HG03103 (cell line): ENCODE data around the gene ANK3.
"Not testable (repeated sequence)": the region's sequence is repeated elsewhere in the genome, so short reads cannot be mapped to it uniquely, and the experiment has no call there.

Experiments
- ATAC-seq: cut with Tn5 transposase; IDR thresholded peaks from one replicate; pipeline ENCODE4 v1.9.1; 2021; ENCODE audit warnings: low read depth; ENCODE audit not compliant: unreplicated experiment

ANK3 gene

DNA sequence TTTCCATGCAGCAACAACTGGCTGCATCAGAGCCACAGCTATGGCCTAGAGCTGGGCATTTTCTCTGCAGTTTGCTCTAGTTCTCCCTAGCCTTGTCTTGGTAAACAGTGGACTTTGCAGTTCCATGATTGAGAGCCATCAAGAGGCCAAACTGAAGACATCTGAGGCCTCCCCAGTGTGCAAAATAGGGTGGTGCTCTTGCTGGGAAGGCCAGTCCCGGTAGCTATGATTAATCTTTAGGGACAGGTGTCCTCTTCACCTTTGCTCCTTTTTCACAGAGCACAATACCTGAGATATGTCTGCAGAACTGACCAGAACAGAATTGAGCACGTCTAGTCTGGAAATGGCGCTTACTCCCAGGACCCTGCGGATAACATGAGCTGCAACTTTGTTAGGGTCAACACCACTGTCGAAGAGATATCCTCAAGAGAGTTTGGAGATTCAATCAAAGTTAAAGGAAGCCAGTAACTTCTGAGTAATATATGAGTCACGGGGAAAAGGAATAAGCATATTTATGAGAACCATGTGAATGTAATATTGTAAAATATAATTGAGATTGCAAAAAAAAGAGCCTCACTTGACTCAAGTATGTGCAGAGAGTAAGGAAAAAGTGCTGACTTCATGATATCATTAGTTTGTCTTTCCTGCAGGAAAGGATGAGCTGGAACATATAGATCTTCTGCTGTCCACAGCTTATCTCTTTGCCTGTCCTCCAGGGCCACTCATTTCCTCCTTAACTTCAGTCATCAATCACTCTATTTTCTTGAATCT is 76.7 kb downstream of the ANK3 start:
- ATAC-seq: no peak

DNA sequence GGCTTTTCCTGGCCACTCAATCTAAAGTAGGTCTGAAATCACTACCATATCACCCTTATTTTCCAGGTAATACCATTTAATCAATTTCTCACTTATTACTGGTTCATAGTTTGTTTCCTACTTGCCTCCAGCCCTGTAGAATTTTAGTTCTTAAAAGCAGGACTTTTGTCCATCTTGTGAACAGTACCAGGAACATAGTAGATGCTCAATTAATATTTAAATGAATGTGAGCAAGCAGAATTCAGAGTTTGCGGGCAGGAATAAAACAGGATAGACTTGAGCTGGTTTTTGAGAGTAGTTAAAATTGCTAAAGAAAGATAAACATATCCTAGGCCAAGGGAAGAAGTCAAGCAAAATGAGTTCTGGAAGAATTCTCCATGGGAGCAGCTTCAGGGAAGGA is 77.9 kb downstream of the ANK3 start:
- ATAC-seq: no peak

DNA sequence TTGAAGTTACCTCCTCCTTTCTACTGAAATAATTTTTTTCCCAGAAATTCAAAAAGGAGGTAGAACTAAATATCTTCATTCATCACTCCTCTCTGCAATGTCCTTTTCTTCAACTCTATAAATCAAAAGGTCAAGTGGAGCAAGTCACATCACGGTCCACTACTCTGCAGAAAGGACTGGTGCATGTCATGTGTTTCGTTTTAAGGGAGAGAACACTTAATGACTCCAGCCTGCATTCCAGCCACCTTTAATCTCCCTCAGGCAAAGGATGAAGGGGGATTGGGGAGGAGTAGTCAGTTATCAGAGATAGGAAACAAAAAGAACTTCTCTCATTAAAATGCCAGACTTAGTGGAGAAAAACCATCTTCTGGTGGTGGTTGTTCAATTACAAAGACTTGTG is 78.9 kb downstream of the ANK3 start:
- ATAC-seq: no peak

DNA sequence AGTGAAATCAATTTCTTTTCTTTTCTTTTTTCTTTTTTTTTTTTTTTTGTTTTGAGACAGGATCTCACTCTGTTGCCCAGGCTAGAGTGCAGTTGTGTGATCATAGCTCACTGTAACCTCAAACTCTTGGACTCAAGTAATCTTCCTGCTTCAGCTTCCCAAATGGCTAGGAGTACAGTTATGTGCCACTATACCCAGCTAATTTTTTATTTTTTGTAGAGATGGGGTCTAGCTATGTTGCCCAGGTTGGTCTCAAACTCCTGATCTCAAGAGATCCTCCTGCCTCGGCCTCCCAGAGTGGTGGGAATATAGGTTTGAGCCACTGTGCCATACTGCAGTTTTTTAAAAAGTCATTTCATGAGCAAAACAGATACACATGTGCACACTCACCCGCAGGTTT is 79.8 kb downstream of the ANK3 start:
- no peak for ATAC-seq

DNA sequence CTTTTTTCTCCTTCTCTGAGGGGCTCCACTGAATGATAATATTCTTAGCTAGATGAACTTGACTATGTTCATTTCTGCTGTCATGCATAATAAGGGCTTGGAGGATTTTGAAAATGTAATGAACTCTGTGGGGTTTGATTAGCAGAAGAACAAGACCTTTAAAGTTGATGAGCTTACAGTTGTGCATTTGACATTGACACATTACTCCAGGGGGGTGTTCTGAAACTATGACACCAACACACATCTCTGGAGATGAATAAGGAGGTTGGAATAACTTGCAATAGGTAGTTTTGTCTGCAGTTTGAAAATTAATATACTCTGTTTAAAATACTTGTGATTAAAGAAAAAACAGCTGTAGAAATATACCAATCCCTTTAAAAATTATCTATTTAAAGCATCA is 80.3 kb downstream of the ANK3 start:
- no peak for ATAC-seq

DNA sequence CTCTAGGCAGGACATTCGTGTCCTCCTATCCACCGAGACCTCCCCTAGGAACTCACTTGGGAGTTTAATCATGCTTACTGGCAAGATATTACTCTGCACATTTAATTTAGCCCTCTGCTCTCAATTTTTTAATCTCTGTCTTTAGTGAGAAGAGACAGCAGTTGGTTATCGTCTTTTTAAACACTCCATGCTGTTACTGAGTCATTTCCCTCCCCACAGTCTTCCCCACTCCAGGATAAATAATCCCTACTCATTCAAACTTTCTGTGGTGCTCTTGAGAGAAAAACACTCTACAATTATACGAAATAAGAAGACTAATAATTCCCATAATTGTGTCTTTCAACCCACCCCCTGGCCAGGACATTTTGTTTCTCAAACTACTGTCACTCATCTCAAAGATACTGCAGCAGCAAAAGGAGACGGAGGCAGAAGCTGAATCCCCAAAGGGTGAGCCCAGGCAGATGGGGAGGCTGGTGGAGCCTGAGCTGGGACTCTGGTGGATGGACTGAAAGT is 84.2 kb downstream of the ANK3 start:
- no peak for ATAC-seq

DNA sequence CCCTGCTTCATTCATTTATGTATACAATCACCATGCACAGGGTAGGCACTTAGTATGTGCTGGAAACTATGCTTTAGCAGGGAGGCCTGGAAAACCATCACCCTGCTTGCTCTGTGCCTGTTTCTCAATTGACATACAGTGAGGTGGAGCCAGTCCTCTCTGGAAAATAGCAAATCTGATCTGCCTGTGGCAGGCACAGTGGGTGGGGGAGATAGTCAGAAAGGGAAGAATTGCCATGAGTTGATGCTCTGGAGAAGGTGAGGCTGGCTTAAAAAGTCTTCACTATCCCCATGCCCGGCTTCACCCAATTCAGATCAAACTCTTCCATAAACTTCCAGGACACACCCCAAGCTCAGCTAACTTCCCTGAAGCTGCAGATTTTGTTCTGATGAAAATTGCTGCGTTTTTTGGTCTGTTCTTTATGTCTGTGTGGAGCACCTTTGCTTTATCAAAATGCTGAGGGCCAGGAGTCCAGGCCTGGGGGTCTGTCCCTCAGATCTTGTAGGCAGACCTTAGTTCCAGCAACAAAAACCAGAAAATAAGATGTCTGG is 84.8 kb downstream of the ANK3 start:
- no peak for ATAC-seq

DNA sequence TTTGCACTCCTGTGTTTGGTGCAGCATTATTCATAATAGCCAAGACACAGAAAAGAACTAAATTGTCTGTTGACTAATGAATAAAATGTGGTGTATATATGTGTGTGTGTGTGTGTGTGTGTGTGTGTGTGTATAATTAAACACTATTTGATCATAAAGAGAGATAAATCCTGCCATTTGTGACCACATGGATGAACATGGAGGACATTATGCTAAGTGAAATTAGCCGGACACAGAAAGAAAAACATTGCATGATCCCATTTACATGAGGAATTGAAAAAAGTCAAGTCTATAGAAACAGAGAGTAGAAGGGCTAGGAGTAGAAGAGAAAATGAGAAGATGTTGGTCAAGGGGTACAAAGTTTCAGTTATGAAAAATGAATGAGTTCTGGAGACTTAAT is 85.9 kb downstream of the ANK3 start:
- ATAC-seq: no peak

DNA sequence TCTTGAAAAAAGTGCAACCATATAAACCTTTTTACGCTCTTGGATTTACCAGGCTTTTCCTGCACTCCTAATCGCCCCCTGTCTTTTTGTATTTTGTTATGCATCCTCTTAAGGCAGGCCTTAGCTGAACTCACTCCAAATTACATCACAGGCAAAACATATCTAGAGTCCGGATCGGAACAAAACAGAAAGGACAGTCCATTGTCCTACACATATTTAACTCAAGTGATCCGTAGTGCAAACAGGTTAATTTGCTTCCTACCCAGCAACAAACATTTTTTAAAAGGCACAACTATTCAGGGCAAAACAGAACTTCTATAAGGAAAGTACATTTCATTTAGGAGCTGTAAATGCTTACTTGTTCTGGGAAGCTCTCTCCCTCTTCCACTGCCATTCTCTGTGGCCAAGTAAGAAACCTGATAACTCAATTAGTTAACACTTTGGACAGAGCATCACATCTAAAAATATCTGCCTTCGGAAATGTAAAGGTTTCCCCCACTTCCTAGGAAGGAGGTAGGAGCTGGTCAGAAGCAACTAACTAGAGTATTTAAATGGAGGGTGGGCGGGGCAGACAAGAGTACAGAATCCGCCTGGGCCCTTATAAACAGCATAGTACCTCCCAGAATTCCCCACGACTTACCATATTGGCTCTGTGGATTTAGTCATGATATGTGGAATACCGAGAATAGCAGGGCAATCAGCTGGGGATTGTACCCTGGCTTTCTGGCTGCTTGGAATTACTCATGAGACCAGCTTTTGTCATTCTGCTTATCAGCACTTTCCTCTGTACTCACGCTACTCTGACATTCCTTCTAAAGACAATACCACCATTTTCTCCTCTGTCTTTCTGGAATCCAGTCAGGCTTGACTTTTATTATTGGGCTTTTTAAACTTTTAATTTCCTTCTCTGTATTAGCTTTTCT is 89.5 kb downstream of the ANK3 start:
- ATAC-seq: no peak

DNA sequence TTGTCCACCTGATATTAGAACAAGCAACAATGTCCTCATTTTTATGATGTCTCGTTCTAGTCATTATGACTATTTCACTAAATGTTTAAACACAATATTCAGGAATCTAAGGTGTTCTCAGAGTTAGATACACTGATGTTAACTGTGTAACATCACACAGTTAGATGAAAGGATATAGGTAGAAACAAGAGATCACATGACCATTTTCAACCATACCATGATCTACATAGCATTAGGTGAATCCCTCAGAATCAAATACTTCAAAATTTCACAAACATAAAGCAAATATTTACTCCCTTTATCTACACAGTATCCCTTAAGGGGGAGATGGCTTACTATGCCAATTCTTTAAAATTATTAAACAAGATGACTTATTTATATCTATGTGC is 90.3 kb downstream of the ANK3 start:
- no peak for ATAC-seq

DNA sequence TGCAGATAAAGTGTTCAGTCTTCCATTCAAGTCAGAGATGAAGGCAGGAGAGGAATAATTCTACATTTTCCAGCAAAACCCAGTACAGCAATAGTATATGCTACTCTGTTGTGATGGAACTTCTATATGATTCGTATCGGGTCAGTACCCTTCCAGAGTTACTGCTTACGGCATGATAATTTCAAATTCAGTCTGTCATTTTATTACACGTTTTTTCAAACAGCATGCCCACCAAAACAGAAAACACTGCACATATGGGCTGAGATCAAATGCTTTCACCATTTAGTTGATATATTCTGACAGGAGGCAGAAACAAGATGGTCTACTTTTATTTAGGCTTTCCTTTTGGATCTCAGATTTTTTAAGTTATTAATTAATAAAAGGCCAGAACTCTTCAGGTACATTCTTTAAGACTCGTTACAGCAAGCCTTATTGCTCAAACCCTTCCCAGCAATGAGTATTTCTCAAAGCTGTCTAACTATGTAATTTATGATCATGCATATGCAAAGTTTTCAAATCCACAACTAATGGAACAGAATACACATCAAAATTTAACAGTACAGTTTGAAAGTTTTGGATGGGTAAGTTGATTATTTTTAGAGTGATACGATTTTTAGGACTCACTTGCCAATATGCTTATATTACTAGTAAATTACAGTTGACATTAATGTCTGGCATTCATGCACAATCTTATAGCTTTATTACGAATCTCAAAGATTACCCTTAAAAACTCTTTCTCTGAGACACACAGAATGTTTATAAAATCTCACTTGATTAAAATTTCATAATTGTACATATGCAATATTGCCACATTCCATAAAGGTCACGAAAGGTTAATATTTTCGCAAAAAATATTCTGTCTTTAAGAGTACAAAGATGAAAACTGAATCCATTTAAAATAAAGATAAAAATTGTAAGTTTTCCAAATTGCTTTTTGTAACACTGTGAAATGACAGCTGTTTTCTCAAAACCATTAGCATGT is 91.0 kb downstream of the ANK3 start:
- no peak for ATAC-seq

DNA sequence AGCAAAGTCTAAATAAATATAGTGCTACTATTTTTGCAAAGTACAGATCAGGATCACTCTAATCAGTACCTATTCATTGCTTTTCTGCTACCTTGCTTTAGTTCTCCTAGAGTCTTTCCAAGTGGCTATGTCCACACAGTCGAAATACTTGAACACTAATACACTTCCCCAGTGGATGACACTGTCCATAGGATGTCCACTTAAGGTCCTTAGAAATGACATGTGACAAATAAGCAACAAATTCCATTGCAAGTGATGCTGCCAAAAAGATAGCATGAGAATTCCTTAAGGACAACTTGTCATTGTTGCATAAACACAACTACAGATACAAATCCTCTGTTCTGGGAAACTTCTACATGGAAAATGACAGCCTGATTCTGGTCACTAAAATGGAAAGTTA is 93.6 kb downstream of the ANK3 start:
- no peak for ATAC-seq

DNA sequence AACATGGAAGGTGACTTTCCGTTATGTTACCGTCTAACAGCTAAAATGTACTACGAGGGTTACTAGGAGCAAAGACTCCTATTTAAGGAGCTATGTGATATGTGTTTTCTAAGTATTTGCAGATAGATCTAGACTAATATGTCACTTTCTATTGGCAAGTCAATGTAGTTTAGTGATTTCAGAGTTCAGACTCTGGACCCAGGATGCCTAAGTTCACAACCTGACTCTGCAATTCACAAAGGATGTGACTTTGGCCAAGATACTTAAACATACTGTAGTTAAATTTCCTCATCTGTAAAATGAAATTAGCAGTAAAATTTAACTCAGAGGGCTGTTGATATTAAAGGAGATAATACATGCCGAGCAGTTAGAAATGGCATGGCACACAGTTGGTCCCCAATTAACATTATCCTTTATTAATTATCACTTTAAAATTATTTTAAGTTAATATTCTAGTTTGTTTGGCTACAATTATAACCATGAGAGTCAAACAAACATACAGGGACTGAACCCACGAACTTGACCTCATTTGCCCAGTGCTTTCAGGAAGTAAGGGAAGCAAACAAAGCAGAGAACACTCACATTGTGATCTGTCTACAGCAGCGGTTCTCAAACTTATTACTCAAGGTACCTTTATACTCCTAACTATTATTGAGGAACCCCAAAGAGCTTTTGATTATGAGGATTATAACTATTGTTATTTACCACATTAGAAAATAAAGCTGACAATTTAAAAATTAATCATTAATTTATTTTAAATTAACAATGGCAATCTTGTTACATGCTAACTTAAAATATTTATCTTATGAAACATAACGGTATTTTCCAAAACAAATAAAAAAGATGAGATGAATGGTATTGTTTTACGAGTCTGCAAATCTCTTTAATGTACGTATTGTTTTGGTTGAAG is 94.4 kb downstream of the ANK3 start:
- no peak for ATAC-seq

DNA sequence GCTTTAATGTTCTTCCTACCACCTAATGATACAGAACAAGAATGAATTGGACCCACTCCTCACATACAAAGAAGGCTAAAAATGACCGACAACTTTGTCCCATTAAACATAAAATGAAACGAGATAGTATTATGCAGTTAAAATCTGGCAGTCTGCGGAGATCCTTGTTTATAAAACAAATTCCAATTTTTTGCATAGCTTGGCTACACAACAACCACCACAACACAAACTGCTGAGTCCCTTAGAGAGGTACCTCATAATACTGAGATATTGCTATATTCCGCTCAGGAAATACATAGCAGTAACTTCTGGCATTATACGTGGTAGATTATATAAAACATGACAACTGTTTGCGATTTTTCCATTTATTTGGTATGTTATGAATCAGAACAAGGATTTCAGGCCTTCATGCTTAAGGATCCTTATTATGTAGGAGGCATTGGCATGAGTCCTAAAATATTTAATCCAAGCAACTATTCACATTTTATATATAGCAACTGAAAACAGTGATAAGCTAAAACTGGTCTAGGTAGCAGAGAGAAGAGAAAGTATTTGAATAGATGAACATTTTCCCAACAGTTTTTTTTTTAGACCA is 96.0 kb downstream of the ANK3 start:
- no peak for ATAC-seq

DNA sequence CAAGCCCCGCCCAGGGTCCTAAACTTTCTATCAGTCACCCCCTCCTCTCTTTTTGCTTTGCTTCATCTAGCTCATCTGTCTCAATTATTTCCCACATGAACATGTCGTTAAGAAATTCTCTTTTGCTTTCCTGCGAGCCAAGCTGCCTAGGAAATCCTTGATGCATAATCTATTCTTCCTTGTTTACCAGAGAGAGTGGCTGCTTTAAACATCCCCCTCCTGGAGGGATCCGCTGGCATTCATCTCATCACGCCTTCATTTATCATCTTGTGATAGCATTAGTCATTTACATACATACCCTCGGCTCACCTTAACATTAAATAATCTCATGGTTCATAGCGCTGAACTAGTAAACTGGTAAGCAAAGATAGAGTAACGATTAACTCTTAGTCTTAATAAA is 96.7 kb downstream of the ANK3 start:
- ATAC-seq: no peak

DNA sequence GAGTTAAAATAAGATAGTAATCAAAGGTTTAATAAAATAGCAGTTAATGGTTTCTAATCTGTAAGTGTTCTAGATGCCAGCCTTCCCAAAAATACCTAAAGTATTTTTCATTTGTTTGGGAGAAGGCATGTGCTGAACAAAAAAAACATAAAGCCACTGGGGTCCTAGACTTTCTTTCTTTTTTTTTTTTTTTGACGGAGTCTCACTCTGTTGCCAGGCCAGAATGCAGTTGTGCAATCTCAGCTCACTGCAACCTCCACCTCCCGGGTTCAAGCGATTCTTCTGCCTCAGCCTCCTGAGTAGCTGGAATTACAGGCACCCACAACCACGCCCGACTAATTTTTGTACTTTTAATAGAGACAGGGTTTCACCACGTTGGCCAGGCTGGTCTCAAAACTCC is 97.1 kb downstream of the ANK3 start:
- not testable (repeated sequence) for ATAC-seq

DNA sequence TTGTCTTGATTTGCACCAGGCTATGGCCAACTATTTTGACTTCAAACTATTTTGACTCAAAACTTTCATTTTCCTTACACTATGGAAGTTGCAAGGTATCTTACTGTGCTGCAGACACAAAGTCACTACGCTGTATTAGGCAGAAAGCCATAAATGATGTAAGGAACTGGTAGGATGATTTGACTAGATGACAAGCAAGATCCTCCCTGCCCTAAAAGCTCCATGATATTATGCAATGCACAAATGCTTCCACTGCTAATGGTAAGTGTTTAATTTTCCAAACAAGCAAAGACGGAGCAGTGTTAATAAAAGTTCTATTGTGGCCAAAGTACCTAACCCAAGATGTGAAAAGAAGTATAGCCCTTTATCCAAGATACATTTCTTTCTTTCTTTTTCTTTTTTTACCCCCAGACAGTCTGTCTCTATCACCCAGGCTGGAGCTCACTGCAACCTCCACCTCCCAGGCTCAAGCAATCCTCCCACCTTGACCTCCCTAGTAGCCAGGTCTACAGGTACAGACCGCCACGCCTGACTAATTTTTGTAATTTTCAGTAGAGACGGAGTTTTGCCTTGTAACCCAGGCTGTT is 98.2 kb downstream of the ANK3 start:
- no peak for ATAC-seq

DNA sequence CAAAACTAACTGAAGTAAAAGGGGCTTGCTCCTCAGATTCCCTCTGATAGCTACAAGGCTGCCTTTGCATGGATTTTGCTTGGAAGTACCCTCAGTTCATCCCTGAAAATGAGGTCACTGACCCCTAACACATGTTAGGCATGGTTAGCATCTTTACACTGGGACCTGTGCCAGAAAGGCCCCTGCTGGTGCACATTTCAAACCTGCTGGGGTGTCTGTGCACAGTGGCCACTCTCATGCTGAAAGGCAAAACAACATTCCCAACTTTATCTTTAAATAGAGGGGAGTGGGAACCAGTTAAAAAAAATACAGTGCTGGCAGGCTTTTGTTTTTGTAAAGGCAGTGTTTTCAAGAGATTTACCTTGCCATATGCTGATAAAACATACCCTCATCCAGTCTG is 99.1 kb downstream of the ANK3 start:
- no peak for ATAC-seq
